ENCODE measurements around the gene VASN. TPM values are rescaled to one million over a fixed set of nuclear protein-coding genes. Genes with fewer than 3 reads are reported as not detected.

VASN gene
- total RNA-seq, 1 experiment from 2014 or later = 5.4 TPM

GRCh38 chr16:4364196-4365013 is 7.2 kb upstream of the VASN start:
- POLR2A ChIA-PET (ENCODE audit: low non-redundant PET) = interaction anchor here (0.6 kb wide), 1 partner anchor 21 kb away, joined by 4 read pairs; no protein-coding TSS in a partner anchor
- BruUV-seq (replicated peaks) = no TSS peak
- Histone ChIP-seq H3K9me3 (ENCODE audit: low read depth, low read length, poor library complexity, severe bottlenecking) (no peaks in the 10 kb centered on the region), H3K27me3 (replicated peaks; ENCODE audit: insufficient read depth, low read depth, low read length, poor library complexity) (no peaks in the 10 kb centered on the region), H3K27ac (ENCODE audit: low read depth, low read length, poor library complexity, severe bottlenecking) (no peak overlapping the region), H3K36me3 (ENCODE audit: insufficient read depth, low read length, poor library complexity, severe bottlenecking) (no peaks in the 10 kb centered on the region), H3K4me3 (ENCODE audit: low read depth, low read length, poor library complexity, severe bottlenecking) (no peak overlapping the region), H3K4me1 (ENCODE audit: insufficient read depth, low read length, poor library complexity, severe bottlenecking) (no peaks in the 10 kb centered on the region)
- CTCF ChIA-PET = no interaction called here
- no peak for DNase-seq (ENCODE audit: low spot score)
- intact Hi-C loops (cut with micrococcal nuclease; ENCODE audit: unreplicated experiment) = no loop called here
- TF ChIP-seq CTCF (conservative IDR thresholded peaks at IDR 0.05; ENCODE audit: low read depth, low read length) (no peak), EZH2 (IDR thresholded peaks at IDR 0.05; ENCODE audit: borderline replicate concordance, low read depth, low read length, poor library complexity, severe bottlenecking) (no peak)

DNA sequence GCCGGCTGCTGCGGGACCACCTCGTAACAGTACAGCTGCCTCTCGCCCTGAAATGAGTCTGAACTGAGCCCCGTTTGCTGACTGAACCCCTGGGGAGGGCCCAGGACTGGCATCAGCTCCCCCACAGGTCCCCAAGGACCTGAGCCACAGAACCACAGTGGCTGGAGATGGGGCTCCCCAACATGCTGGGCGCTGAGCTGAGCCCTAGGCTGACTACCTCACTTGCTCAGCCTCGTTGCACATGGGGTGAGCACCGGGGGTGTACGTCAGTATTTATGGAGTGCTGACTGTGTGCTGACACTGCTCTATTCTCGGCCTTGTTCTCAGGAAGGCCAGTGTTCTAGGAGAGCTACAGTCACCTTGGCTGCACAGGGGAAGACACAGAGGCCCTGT is 6.6 kb upstream of the VASN start:
- CTCF ChIA-PET = no interaction called here
- no peaks in the 10 kb centered on the region for H3K4me1 ChIP-seq (ENCODE audit: insufficient read depth, low read length, poor library complexity, severe bottlenecking)
- BruUV-seq (replicated peaks) = no TSS peak

DNA sequence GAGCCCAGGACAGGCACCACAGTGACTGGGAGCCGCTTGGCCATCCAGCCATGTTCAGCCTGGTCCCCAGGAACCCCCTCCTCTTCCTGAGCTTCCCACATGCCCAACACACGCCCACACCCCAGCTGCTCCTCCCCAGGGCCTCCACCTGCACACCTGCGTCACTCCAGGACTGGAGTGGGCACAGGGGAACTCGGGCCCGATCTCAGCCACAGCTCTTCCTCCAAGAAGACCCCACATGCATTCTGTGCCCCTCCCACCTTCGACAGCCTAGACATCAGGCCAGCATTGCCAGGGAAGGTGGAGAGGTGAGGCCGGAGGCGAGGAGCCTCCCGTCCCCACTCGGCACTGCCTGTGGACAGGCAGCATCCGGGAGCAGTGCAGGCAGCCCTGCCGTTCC is 6.0 kb upstream of the VASN start:
- Histone ChIP-seq H3K36me3 (ENCODE audit: insufficient read depth, low read length, poor library complexity, severe bottlenecking) (no peaks in the 10 kb centered on the region), H3K9me3 (ENCODE audit: low read depth, low read length, poor library complexity, severe bottlenecking) (no peaks in the 10 kb centered on the region), H3K4me3 (ENCODE audit: low read depth, low read length, poor library complexity, severe bottlenecking) (no peak overlapping the region), H3K27ac (ENCODE audit: low read depth, low read length, poor library complexity, severe bottlenecking) (no peak overlapping the region), H3K4me1 (ENCODE audit: insufficient read depth, low read length, poor library complexity, severe bottlenecking) (no peaks in the 10 kb centered on the region), H3K27me3 (replicated peaks; ENCODE audit: insufficient read depth, low read depth, low read length, poor library complexity) (no peaks in the 10 kb centered on the region)
- intact Hi-C loops (cut with micrococcal nuclease; ENCODE audit: unreplicated experiment) = no loop called here
- BruUV-seq (replicated peaks) = no TSS peak
- ChIA-PET CTCF (no interaction called here), POLR2A (ENCODE audit: low non-redundant PET) (no interaction called here)
- DNase-seq (ENCODE audit: low spot score) = no peak
- no peak for TF ChIP-seq EZH2 (IDR thresholded peaks at IDR 0.05; ENCODE audit: borderline replicate concordance, low read depth, low read length, poor library complexity, severe bottlenecking)
- TF ChIP-seq CTCF (conservative IDR thresholded peaks at IDR 0.05; ENCODE audit: low read depth, low read length) = no peak

More for the DNA sequence above, 6.6 kb upstream of the VASN start:
- Histone ChIP-seq H3K36me3 (ENCODE audit: insufficient read depth, low read length, poor library complexity, severe bottlenecking) (no peaks in the 10 kb centered on the region), H3K4me3 (ENCODE audit: low read depth, low read length, poor library complexity, severe bottlenecking) (no peak overlapping the region), H3K27ac (ENCODE audit: low read depth, low read length, poor library complexity, severe bottlenecking) (no peak overlapping the region), H3K9me3 (ENCODE audit: low read depth, low read length, poor library complexity, severe bottlenecking) (no peaks in the 10 kb centered on the region), H3K27me3 (replicated peaks; ENCODE audit: insufficient read depth, low read depth, low read length, poor library complexity) (no peaks in the 10 kb centered on the region)
- no peak for DNase-seq (ENCODE audit: low spot score)
- POLR2A ChIA-PET (ENCODE audit: low non-redundant PET) = no interaction called here
- intact Hi-C loops (cut with micrococcal nuclease; ENCODE audit: unreplicated experiment) = no loop called here
- TF ChIP-seq EZH2 (IDR thresholded peaks at IDR 0.05; ENCODE audit: borderline replicate concordance, low read depth, low read length, poor library complexity, severe bottlenecking) = no peak
- TF ChIP-seq CTCF (conservative IDR thresholded peaks at IDR 0.05; ENCODE audit: low read depth, low read length) = no peak

All from A673 (cell line).